GM12892 (cell line): ENCODE data around the gene PHTF1.

ENCODE experiments used
- POLR2A ChIP-seq: IDR thresholded peaks from 2 replicates; pipeline ENCODE4 v1.6.1; 2011; ENCODE audit warnings: low read depth, low read length, control low read depth
- POLR2AphosphoS5 ChIP-seq: IDR thresholded peaks from 2 replicates; pipeline ENCODE4 v1.6.1; 2011; ENCODE audit warnings: low read depth, low read length, control low read depth
- TAF1 ChIP-seq: IDR thresholded peaks from 2 replicates; pipeline ENCODE4 v1.6.1; 2011; ENCODE audit warnings: low read depth, mild to moderate bottlenecking, control low read depth, low read length, borderline replicate concordance

DNA sequence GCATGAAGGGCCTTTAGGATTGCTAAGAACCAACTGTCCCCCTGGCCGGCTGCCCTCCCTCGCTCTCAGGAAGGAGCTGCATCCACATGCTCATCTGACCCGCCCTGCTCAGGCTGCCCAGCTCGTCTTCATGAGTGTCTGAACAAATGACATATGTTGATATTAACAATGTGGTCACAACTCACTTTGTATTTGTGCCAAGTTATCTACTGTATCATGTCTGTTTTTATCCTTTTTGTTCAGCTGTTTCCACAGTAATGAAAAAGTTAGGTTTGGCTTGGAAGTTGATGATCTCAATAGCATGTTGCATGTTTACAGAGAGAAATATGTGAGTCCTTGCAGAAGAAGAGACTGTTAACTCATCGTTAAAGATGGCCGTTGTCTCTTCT, 75.1 kb downstream of the PHTF1 start:
- no peak for TF ChIP-seq POLR2AphosphoS5
- TF ChIP-seq POLR2A: no peak
- no peak for TF ChIP-seq TAF1
